Measurements from ENCODE around the gene SEH1L.
"Not testable (repeated sequence)": the region's sequence is repeated elsewhere in the genome, so short reads cannot be mapped to it uniquely, and the experiment has no call there.

Gene SEH1L

GRCh38 chr18:12947285-12948049 lies at the start of gene SEH1L:
SEH1L (plus strand) TSS chr18:12948011; CDS start chr18:12948122, 111 bp downstream.
- Histone ChIP-seq H3K4me1 (ENCODE audit: insufficient read depth, low read length, severe bottlenecking) (peaks cover 31% of the 10 kb centered on the region), H3K4me2 (ENCODE audit: low read length) (peak within 1 kb of the TSS; percentile 74), H3K4me3 (ENCODE audit: low read depth, low read length, poor library complexity, severe bottlenecking) (peak within 1 kb of the TSS; percentile 68), H3K9me3 (ENCODE audit: low read length) (no peaks in the 10 kb centered on the region), H3F3A (ENCODE audit: insufficient read depth, low read length) (no peaks in the 10 kb centered on the region), H3K27ac (ENCODE audit: low read depth, low read length, poor library complexity, severe bottlenecking) (peak within 1 kb of the TSS; percentile 82), H3K9me2 (ENCODE audit: low read depth, low read length) (no peaks in the 10 kb centered on the region), H3K9ac (ENCODE audit: low read length) (peak within 1 kb of the TSS; percentile 70), H3K27me3 (ENCODE audit: insufficient read depth, low read length) (no peaks in the 10 kb centered on the region), H3K79me2 (ENCODE audit: insufficient read depth, low read length) (peaks cover 30% of the 10 kb centered on the region), H3K36me3 (ENCODE audit: insufficient read depth, low read length) (peaks cover 34% of the 10 kb centered on the region), H4K20me1 (ENCODE audit: insufficient read depth, low read length) (no peaks in the 10 kb centered on the region), H2AFZ (ENCODE audit: low read length) (0 out of 2 replicates have a peak within 1 kb of the TSS, but pooled peaks have one; percentile 5)
- TF ChIP-seq CTCF (IDR thresholded peaks at IDR 0.05; ENCODE audit: low read length) (no peak), EZH2 (IDR thresholded peaks at IDR 0.05; ENCODE audit: borderline replicate concordance, low read length) (no peak)

- H3K27me3 ChIP-seq (ENCODE audit: insufficient read depth, low read length); H3K36me3 ChIP-seq (ENCODE audit: insufficient read depth, low read length); H4K20me1 ChIP-seq (ENCODE audit: insufficient read depth, low read length); H3K9me3 ChIP-seq (ENCODE audit: low read length); H2AFZ ChIP-seq (ENCODE audit: low read length); H3K4me3 ChIP-seq (ENCODE audit: low read depth, low read length, poor library complexity, severe bottlenecking); H3K9me2 ChIP-seq (ENCODE audit: low read depth, low read length); H3K79me2 ChIP-seq (ENCODE audit: insufficient read depth, low read length); H3F3A ChIP-seq (ENCODE audit: insufficient read depth, low read length); H3K9ac ChIP-seq (ENCODE audit: low read length); H3K4me2 ChIP-seq (ENCODE audit: low read length); H3K27ac ChIP-seq (ENCODE audit: low read depth, low read length, poor library complexity, severe bottlenecking); H3K4me1 ChIP-seq (ENCODE audit: insufficient read depth, low read length, severe bottlenecking): not testable (repeated sequence)
These were observed 46.6 kb upstream of the SEH1L start for GRCh38 chr18:12901208-12901607.

GRCh38 chr18:12904012-12904516 lies 43.7 kb upstream of the SEH1L start:
- Histone ChIP-seq H2AFZ (ENCODE audit: low read length) (no peak overlapping the region), H3K4me1 (ENCODE audit: insufficient read depth, low read length, severe bottlenecking) (no peaks in the 10 kb centered on the region), H3K79me2 (ENCODE audit: insufficient read depth, low read length) (no peaks in the 10 kb centered on the region), H3K36me3 (ENCODE audit: insufficient read depth, low read length) (no peaks in the 10 kb centered on the region), H3K27ac (ENCODE audit: low read depth, low read length, poor library complexity, severe bottlenecking) (no peak overlapping the region), H3K4me2 (ENCODE audit: low read length) (peak overlapping the region; percentile 12; the same call in 1 of the 2 replicates), H3K9me2 (ENCODE audit: low read depth, low read length) (no peaks in the 10 kb centered on the region), H3K9ac (ENCODE audit: low read length) (no peak overlapping the region), H4K20me1 (ENCODE audit: insufficient read depth, low read length) (no peaks in the 10 kb centered on the region), H3K4me3 (ENCODE audit: low read depth, low read length, poor library complexity, severe bottlenecking) (no peak overlapping the region), H3F3A (ENCODE audit: insufficient read depth, low read length) (no peaks in the 10 kb centered on the region), H3K9me3 (ENCODE audit: low read length) (no peaks in the 10 kb centered on the region), H3K27me3 (ENCODE audit: insufficient read depth, low read length) (peaks cover 18% of the 10 kb centered on the region; the same call in 1 of the 2 replicates)
- no peak for TF ChIP-seq EZH2 (IDR thresholded peaks at IDR 0.05; ENCODE audit: borderline replicate concordance, low read length)

GRCh38 chr18:12906119-12906518 lies 41.7 kb upstream of the SEH1L start:
- no peaks in the 10 kb centered on the region for H3K36me3 ChIP-seq (ENCODE audit: insufficient read depth, low read length)
- TF ChIP-seq CTCF (IDR thresholded peaks at IDR 0.05; ENCODE audit: low read length) (no peak), EZH2 (IDR thresholded peaks at IDR 0.05; ENCODE audit: borderline replicate concordance, low read length) (no peak)

More at GRCh38 chr18:12906119-12906518, 41.7 kb upstream of the SEH1L start:
- Histone ChIP-seq H3F3A (ENCODE audit: insufficient read depth, low read length) (no peaks in the 10 kb centered on the region), H3K27ac (ENCODE audit: low read depth, low read length, poor library complexity, severe bottlenecking) (no peak overlapping the region), H3K4me2 (ENCODE audit: low read length) (no peak overlapping the region), H3K27me3 (ENCODE audit: insufficient read depth, low read length) (peaks cover 18% of the 10 kb centered on the region; the same call in 1 of the 2 replicates), H3K4me3 (ENCODE audit: low read depth, low read length, poor library complexity, severe bottlenecking) (no peak overlapping the region), H3K9me2 (ENCODE audit: low read depth, low read length) (no peaks in the 10 kb centered on the region), H4K20me1 (ENCODE audit: insufficient read depth, low read length) (no peaks in the 10 kb centered on the region), H3K9me3 (ENCODE audit: low read length) (no peaks in the 10 kb centered on the region), H3K4me1 (ENCODE audit: insufficient read depth, low read length, severe bottlenecking) (peaks cover 8% of the 10 kb centered on the region), H2AFZ (ENCODE audit: low read length) (no peak overlapping the region), H3K9ac (ENCODE audit: low read length) (no peak overlapping the region), H3K79me2 (ENCODE audit: insufficient read depth, low read length) (no peaks in the 10 kb centered on the region)
